HG03025 (cell line): ENCODE measurements around the gene QRICH2.
"Not testable (repeated sequence)": the region's sequence is repeated elsewhere in the genome, so short reads cannot be mapped to it uniquely, and the experiment has no call there.

Source experiments
- ATAC-seq: cut with Tn5 transposase; IDR thresholded peaks from one replicate; pipeline ENCODE4 v1.9.1; 2021; ENCODE audit warnings: mild to moderate bottlenecking, moderate library complexity; ENCODE audit not compliant: unreplicated experiment, low FRiP score

The QRICH2 gene

DNA sequence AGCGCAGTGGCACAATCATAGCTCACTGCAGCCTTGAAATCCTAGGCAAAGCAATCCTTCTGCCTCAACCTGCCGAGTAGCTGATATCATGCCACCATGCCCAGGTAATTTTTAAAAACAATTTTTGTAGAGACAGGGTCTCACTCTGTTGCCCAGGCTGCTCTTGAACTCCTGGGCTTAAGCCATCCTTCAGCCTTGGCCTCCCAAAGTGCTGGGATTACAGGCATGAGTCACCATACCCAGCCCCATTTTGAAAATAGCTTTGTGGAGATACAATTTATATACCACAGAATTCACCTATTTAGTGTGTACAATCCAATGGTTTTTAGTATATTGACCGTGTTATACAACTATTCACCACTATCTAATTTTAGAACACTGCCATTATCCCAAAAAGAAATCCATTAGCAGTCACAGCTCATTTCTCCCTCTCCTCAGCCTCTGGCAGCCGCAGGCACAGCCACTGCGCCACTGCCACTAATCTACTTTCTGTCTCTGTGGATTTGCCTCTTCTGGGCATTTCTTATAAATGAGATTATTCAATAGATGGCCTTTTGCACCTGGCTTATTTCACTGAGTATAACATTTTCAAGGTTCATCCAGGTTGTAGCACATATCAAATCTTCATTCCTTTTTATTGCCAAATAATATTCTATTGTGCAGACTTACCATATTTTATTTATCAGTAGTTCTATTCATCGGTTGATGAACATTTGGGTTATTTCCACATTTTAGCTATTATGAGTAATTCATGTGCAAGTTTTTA lies 74.3 kb downstream of the QRICH2 start:
- no peak for ATAC-seq

GRCh38 chr17:76232342-76232741 lies 75.7 kb downstream of the QRICH2 start:
- ATAC-seq, result no peak

DNA sequence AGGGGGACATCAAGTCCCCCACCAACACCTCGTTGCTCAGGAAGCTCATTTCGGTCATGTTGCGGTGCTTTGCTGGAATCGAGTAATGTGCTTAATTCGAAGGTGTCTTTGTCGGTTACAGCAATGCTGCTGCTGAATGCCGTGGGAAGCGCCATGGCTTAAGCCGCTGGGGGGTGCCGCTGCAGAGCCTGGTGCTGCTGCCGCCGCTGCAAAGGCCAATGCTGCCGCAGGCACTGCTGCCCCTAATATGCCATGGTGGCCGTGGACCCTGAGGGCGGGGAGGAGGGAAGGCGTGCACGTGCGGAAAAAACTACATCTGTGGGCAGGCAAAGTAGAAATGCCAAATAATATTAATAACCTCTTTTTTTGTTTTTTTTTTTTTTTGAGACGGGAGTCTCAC lies 81.3 kb downstream of the QRICH2 start:
- ATAC-seq, result not testable (repeated sequence)

DNA sequence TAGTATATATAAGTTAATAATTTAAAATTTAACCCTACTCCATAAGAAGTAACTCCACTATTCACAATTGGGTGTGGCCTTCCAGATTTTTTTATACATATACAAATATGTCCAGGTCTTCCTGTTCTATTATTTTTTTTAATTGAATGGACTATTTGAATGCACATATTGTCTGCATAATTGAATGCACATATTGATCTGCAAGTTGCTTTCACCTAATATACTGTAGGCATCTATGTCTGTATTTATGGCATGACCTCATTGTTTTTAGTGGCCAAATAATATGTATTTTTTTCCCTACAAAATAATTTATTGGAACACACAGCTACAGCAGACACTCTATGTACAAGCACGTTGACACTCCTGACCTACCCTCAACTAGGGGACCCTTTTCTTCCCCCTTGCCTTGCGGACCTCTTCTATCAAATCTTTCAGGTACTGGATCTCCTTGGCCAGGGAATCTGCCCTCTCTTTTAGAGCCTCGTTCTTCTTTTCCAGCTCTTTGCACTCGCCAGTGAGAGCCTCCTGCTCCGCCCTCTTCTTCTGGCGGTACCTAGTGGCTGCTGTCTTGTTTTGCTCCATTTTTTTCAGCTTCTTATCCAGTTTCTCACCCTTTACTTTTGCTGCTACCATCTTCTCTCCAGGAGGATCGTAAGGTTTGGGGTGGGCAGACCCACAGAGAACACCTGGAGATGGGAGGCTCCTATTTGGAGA lies 82.5 kb downstream of the QRICH2 start:
- not testable (repeated sequence) for ATAC-seq
